H1 (cell line): ENCODE data around the gene NR4A3. TPM values are rescaled to one million over a fixed set of nuclear protein-coding genes. Genes with fewer than 3 reads are reported as not detected.

Experiments
- CTCF ChIA-PET: fragments of 300-600 bp; sonication (Branson Sonifier 250); formaldehyde crosslinking; loops from one replicate; lab custom pipeline; 2021; ENCODE audit not compliant: partially characterized antibody; lab: Charles Lee
- POLR2A ChIA-PET: fragments of 300-600 bp; sonication (Branson Sonifier 250); formaldehyde crosslinking; loops from one replicate; lab custom pipeline; 2021; ENCODE audit warnings: inconsistent platforms; ENCODE audit not compliant: partially characterized antibody; lab: Charles Lee
- DNase-seq, 2 experiments: peaks; one replicate each; pipeline versions ENCODE4 v3.0.0 to v3.0.0-alpha.2; 2010 to 2022; ENCODE audit warnings: low spot score in 2 of 2, low read depth in 1 of 2, mixed read lengths in 1 of 2
- FAIRE-seq: peaks from 2 replicates; lab custom pipeline; 2011; peaks lifted over from hg19 to GRCh38; lab: Jason Lieb, UNC
- H2AFZ ChIP-seq: 2 replicates; pipeline ENCODE4 v1.8.1; 2012; ENCODE audit warnings: low read length, inconsistent platforms
- H2AK5ac ChIP-seq: 2 replicates; pipeline ENCODE4 v1.6.1; 2013; ENCODE audit warnings: low read depth, low read length
- H2BK120ac ChIP-seq: replicated peaks from 2 replicates; pipeline ENCODE3; 2013; ENCODE audit warnings: low read depth, low read length, inconsistent platforms
- H2BK12ac ChIP-seq: 2 replicates; pipeline ENCODE4 v1.6.1; 2013; ENCODE audit warnings: low read depth, low read length
- H2BK15ac ChIP-seq: 2 replicates; pipeline ENCODE4 v1.6.1; 2013; ENCODE audit warnings: low read length
- H2BK20ac ChIP-seq: 2 replicates; pipeline ENCODE4 v1.6.1; 2013; ENCODE audit warnings: low read length
- H2BK5ac ChIP-seq: 2 replicates; pipeline ENCODE4 v1.6.1; 2013; ENCODE audit warnings: low read depth, low read length
- H3K14ac ChIP-seq: 2 replicates; pipeline ENCODE4 v1.6.1; 2013; ENCODE audit warnings: inconsistent platforms; ENCODE audit not compliant: insufficient read length
- H3K18ac ChIP-seq: 2 replicates; pipeline ENCODE4 v1.6.1; 2013; ENCODE audit warnings: low read length; ENCODE audit errors: extremely low read depth
- H3K23ac ChIP-seq: 2 replicates; pipeline ENCODE4 v1.6.1; 2013; ENCODE audit warnings: inconsistent platforms; ENCODE audit not compliant: insufficient read length
- H3K23me2 ChIP-seq: 2 replicates; pipeline ENCODE4 v1.6.1; 2013; ENCODE audit warnings: low read depth, low read length
- H3K27ac ChIP-seq: 2 replicates; pipeline ENCODE4 v1.6.1; 2011; ENCODE audit warnings: low read depth, low read length, inconsistent platforms
- H3K27me3 ChIP-seq, 4 experiments: replicated peaks in 1 of 4; 1 replicate in 1 of 4; 2 replicates in 3 of 4; pipeline versions ENCODE4 v1.6.1 to v1.8.1; 2011 to 2013; ENCODE audit warnings: low read length in 3 of 4, mild to moderate bottlenecking in 3 of 4, inconsistent platforms in 2 of 4, mixed read lengths in 2 of 4, moderate library complexity in 1 of 4; ENCODE audit not compliant: control insufficient read depth in 3 of 4, insufficient read depth in 3 of 4; ENCODE audit errors: extremely low read depth in 1 of 4
- H3K36me3 ChIP-seq, 4 experiments: 2 replicates each; pipeline versions ENCODE4 v1.6.1 to v1.8.1; 2011 to 2013; ENCODE audit warnings: mild to moderate bottlenecking in 4 of 4, low read length in 3 of 4, moderate library complexity in 2 of 4, control low read depth in 1 of 4, inconsistent platforms in 1 of 4; ENCODE audit not compliant: insufficient read depth in 4 of 4, control insufficient read depth in 2 of 4
- H3K4ac ChIP-seq: replicated peaks from 2 replicates; pipeline ENCODE3; 2013; ENCODE audit warnings: low read length, low read depth, mixed read lengths, inconsistent platforms; ENCODE audit not compliant: insufficient read length
- H3K4me1 ChIP-seq, 4 experiments: replicated peaks in 1 of 4; 1 replicate in 1 of 4; 2 replicates in 3 of 4; pipeline versions ENCODE4 v1.6.1 to v1.8.1; 2011 to 2013; ENCODE audit warnings: low read length in 3 of 4, inconsistent platforms in 2 of 4, mixed read lengths in 1 of 4; ENCODE audit not compliant: insufficient read depth in 4 of 4, control insufficient read depth in 3 of 4
- H3K4me2 ChIP-seq, 2 experiments: 2 replicates each; pipeline versions ENCODE4 v1.6.1 to v1.8.1; 2011 to 2013; ENCODE audit warnings: low read depth in 2 of 2, low read length in 2 of 2, control low read depth in 1 of 2, inconsistent platforms in 1 of 2, mild to moderate bottlenecking in 1 of 2; ENCODE audit not compliant: insufficient read depth in 1 of 2
- H3K4me3 ChIP-seq, 4 experiments: fragments of 200-600, 300-600 bp in 1 of 4; sonication (generic), shearing (Covaris generic), sonication (Bioruptor Twin) in 1 of 4; 2 replicates each; pipeline versions ENCODE4 v1.5.1 to v1.8.1; 2011 to 2016; ENCODE audit warnings: low read length in 4 of 4, low read depth in 3 of 4, control low read depth in 2 of 4, inconsistent platforms in 2 of 4, mild to moderate bottlenecking in 2 of 4, mixed read lengths in 1 of 4, moderate library complexity in 1 of 4; ENCODE audit not compliant: insufficient read depth in 2 of 4; ENCODE audit errors: extremely low read depth in 1 of 4
- H3K56ac ChIP-seq: replicated peaks from 2 replicates; pipeline ENCODE3; 2013; ENCODE audit warnings: low read depth, mild to moderate bottlenecking, mixed read lengths, low read length, inconsistent platforms; ENCODE audit not compliant: insufficient read length
- H3K79me1 ChIP-seq: 2 replicates; pipeline ENCODE4 v1.6.1; 2013; ENCODE audit warnings: low read depth, low read length, control low read depth
- H3K79me2 ChIP-seq, 2 experiments: 2 replicates each; pipeline versions ENCODE4 v1.6.1 to v1.8.1; 2012 to 2013; ENCODE audit warnings: low read length in 2 of 2, mild to moderate bottlenecking in 2 of 2, inconsistent platforms in 1 of 2; ENCODE audit not compliant: insufficient read depth in 2 of 2, control insufficient read depth in 1 of 2
- H3K9ac ChIP-seq, 4 experiments: replicated peaks in 1 of 4; 1 replicate in 1 of 4; 2 replicates in 3 of 4; pipeline versions ENCODE4 v1.6.1 to v1.8.1; 2011 to 2013; ENCODE audit warnings: low read depth in 3 of 4, low read length in 3 of 4, control low read depth in 2 of 4, mild to moderate bottlenecking in 2 of 4, moderate library complexity in 2 of 4, inconsistent platforms in 1 of 4; ENCODE audit errors: extremely low read depth in 1 of 4
- H3K9me3 ChIP-seq, 2 experiments: 2 replicates each; pipeline versions ENCODE4 v1.6.1 to v1.8.1; 2012 to 2013; ENCODE audit warnings: mild to moderate bottlenecking in 2 of 2, moderate library complexity in 2 of 2, control low read depth in 1 of 2, inconsistent platforms in 1 of 2, low read depth in 1 of 2, low read length in 1 of 2, mixed read lengths in 1 of 2; ENCODE audit not compliant: insufficient read depth in 2 of 2
- H4K20me1 ChIP-seq, 2 experiments: replicated peaks in 1 of 2; 2 replicates each; pipeline versions ENCODE3 to v1.8.1; 2011 to 2013; ENCODE audit warnings: inconsistent platforms in 2 of 2, low read length in 2 of 2, mild to moderate bottlenecking in 1 of 2; ENCODE audit not compliant: insufficient read depth in 2 of 2, control insufficient read depth in 1 of 2
- H4K5ac ChIP-seq: 2 replicates; pipeline ENCODE4 v1.6.1; 2013; ENCODE audit warnings: low read length, low read depth, mixed read lengths, inconsistent platforms; ENCODE audit not compliant: insufficient read length
- H4K8ac ChIP-seq: 2 replicates; pipeline ENCODE4 v1.8.0; 2013; ENCODE audit warnings: mild to moderate bottlenecking, moderate library complexity, low read length, inconsistent platforms; ENCODE audit not compliant: insufficient read depth; ENCODE audit errors: extremely low read depth
- H4K91ac ChIP-seq: replicated peaks from 2 replicates; pipeline ENCODE3; 2013; ENCODE audit warnings: low read length, mixed read lengths, inconsistent platforms; ENCODE audit not compliant: insufficient read length
- BCL11A ChIP-seq, 2 experiments: IDR thresholded peaks; one replicate each; pipeline ENCODE4 v1.6.1; 2011; ENCODE audit warnings: low read depth in 2 of 2, low read length in 2 of 2, mild to moderate bottlenecking in 2 of 2
- CEBPB ChIP-seq: IDR thresholded peaks from 2 replicates; pipeline ENCODE4 v1.6.1; 2012; ENCODE audit warnings: low read depth, low read length
- CHD1 ChIP-seq: IDR thresholded peaks from 2 replicates; pipeline ENCODE4 v1.6.1; 2012; ENCODE audit warnings: low read depth, low read length, improper control_type of control experiment
- EZH2 ChIP-seq: fragments of 200-600 bp; sonication (generic); IDR thresholded peaks from 2 replicates; pipeline ENCODE4 v1.7.1; 2012; ENCODE audit warnings: low read depth, mild to moderate bottlenecking, moderate library complexity, low read length, inconsistent platforms; ENCODE audit not compliant: severe bottlenecking
- GABPA ChIP-seq: IDR thresholded peaks from 2 replicates; pipeline ENCODE4 v1.6.1; 2011; ENCODE audit warnings: mild to moderate bottlenecking, low read length, moderate library complexity, borderline replicate concordance; ENCODE audit not compliant: insufficient read depth
- HDAC6 ChIP-seq: IDR thresholded peaks from one replicate; pipeline ENCODE4 v1.7.1; 2012; ENCODE audit warnings: low read depth, mild to moderate bottlenecking, inconsistent platforms, low read length, moderate library complexity
- POU5F1 ChIP-seq: IDR thresholded peaks from 2 replicates; pipeline ENCODE4 v1.6.1; 2011; ENCODE audit warnings: low read depth, mild to moderate bottlenecking, low read length, moderate library complexity
- RXRA ChIP-seq: IDR thresholded peaks from 2 replicates; pipeline ENCODE4 v1.6.1; 2011; ENCODE audit warnings: low read depth, mild to moderate bottlenecking, low read length, moderate library complexity; ENCODE audit not compliant: insufficient read depth
- SAP30 ChIP-seq: fragments of 300-600 bp; sonication (generic); IDR thresholded peaks from 2 replicates; pipeline ENCODE4 v1.7.1; 2012; ENCODE audit warnings: low read length, moderate library complexity, mild to moderate bottlenecking, inconsistent platforms; ENCODE audit not compliant: insufficient read depth, insufficient replicate concordance
- SIN3A ChIP-seq, 2 experiments: IDR thresholded peaks in 1 of 2; conservative IDR thresholded peaks in 1 of 2; 2 replicates each; pipeline ENCODE4 v1.6.1; 2011 to 2012; ENCODE audit warnings: low read length in 2 of 2, improper control_type of control experiment in 1 of 2, low read depth in 1 of 2, mild to moderate bottlenecking in 1 of 2
- SIX5 ChIP-seq: IDR thresholded peaks from 2 replicates; pipeline ENCODE4 v1.6.1; 2011; ENCODE audit warnings: mild to moderate bottlenecking, low read depth, low read length
- SP1 ChIP-seq: IDR thresholded peaks from 2 replicates; pipeline ENCODE4 v1.6.1; 2011; ENCODE audit warnings: low read depth, low read length
- SP2 ChIP-seq: IDR thresholded peaks from 2 replicates; pipeline ENCODE4 v1.6.1; 2012; ENCODE audit warnings: mild to moderate bottlenecking, low read length, inconsistent platforms
- WGBS, 2 experiments: shearing (Covaris generic) in 1 of 2; methylation state at CpG; one replicate each; pipeline versions ENCODE4 v1.1.6 to v1.1.7; 2013 to 2015; ENCODE audit warnings: low lambda C conversion rate in 2 of 2, mixed read lengths in 2 of 2, inconsistent platforms in 1 of 2, low coverage in 1 of 2, missing lambda C conversion rate in 1 of 2; ENCODE audit not compliant: insufficient replicate concordance in 2 of 2, insufficient coverage in 1 of 2, insufficient read length in 1 of 2; ENCODE audit errors: extremely low coverage in 1 of 2, missing lambda C conversion rate in 1 of 2; 5-methylcytosine and 5-hydroxymethylcytosine counted together
- polyA plus RNA-seq, 7 experiments: library from polyadenylated mRNA; depleted of rRNA in 3 of 7; stranded (reverse) in 5 of 7; unstranded in 2 of 7; fragments of >200 nt in 5 of 7; fragments of 200-250 nt in 2 of 7; gene quantifications; 1 replicate in 5 of 7; 2 replicates in 1 of 7; 4 replicates in 1 of 7; pipeline versions ENCODE4 v1.2.1 to v1.2.3, GENCODE V29; 2011 to 2013; ENCODE audit warnings: missing spikeins in 2 of 7, mixed read lengths in 2 of 7
- total RNA-seq: library from RNA; stranded (reverse); fragmentation: NEBNext Ultra II Directional; extraction: Animal tissue kit (Norgen Biotek cat#: 25700); gene quantifications from 2 replicates; pipeline ENCODE4 v1.2.1, GENCODE V29; 2021
- TF ChIP-seq, protein P1 (sequence below): IDR thresholded peaks from 2 replicates; pipeline ENCODE4 v1.6.1; 2012; ENCODE audit warnings: inconsistent platforms

NR4A3 gene
- total and polyA plus RNA-seq, 2 of the 8 experiments (the other 6 are each of a cell fraction or from before 2014, with no cell fraction given): 0.05 to 0.30 TPM

DNA sequence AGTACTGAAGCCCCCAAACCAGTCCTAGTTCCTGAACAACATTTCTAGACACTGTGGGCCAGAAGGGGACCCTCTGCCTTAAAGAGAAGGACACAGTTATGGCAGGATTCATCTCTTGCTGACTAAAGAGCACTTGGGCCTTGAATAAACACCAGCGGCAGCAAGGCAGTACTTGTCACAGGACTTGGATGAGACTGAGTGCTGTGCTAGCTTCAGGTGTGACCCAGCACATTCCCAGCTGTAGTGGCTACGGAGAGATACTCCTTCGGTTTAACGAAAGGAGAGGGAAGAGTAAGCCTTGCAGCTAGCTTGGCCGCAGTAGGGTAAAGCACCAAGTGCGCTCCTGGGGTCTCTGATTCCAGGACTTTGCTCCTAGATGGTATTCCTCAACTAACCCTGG is 73.8 kb downstream of the NR4A3 start:
- H2BK20ac ChIP-seq: no peak overlapping the region
- no peak overlapping the region for H3K18ac ChIP-seq
- H3K4me2 ChIP-seq: no peak overlapping the region
- ChIA-PET CTCF (interaction anchor here (0.5 to 1.6 kb wide), 4 partner anchors 11 to 71 kb away, joined by 3 to 5 read pairs (median 4); no protein-coding TSS in a partner anchor), POLR2A (interaction anchor here (1.4 kb wide), 1 partner anchor 12 kb away, joined by 3 read pairs; no protein-coding TSS in a partner anchor)
- H3K4me1 ChIP-seq: no peaks in the 10 kb centered on the region
- H4K91ac ChIP-seq: no peak overlapping the region
- H3K9me3 ChIP-seq: no peaks in the 10 kb centered on the region
- H2BK5ac ChIP-seq: no peak overlapping the region
- H3K79me1 ChIP-seq: no peaks in the 10 kb centered on the region
- H3K4ac ChIP-seq: no peak overlapping the region
- no peak overlapping the region for H2BK12ac ChIP-seq
- H2BK120ac ChIP-seq: no peak overlapping the region
- no peaks in the 10 kb centered on the region; a peak in 2 of 7 replicates for H3K27me3 ChIP-seq
- H3K4me3 ChIP-seq: no peak overlapping the region
- no peak overlapping the region for H2BK15ac ChIP-seq
- 91% methylated on average over 6 of the region's 6 CpGs; no CpG with 5 or more reads in 1 of the 2 experiments for WGBS, 2 experiments
- no peaks in the 10 kb centered on the region for H3K36me3 ChIP-seq
- no peaks in the 10 kb centered on the region for H3K23me2 ChIP-seq
- peak overlapping the region; percentile 82; the same call in 1 of the 2 replicates for H2AK5ac ChIP-seq
- no peak for FAIRE-seq
- no peaks in the 10 kb centered on the region for H4K20me1 ChIP-seq
- H3K79me2 ChIP-seq: no peaks in the 10 kb centered on the region
- H4K8ac ChIP-seq: no peak overlapping the region
- no peak overlapping the region for H2AFZ ChIP-seq
- H4K5ac ChIP-seq: no peak overlapping the region
- DNase-seq: no peak
- H3K9ac ChIP-seq: no peak overlapping the region
- no peak overlapping the region for H3K56ac ChIP-seq
- no peak overlapping the region for H3K23ac ChIP-seq
- H3K27ac ChIP-seq: no peak overlapping the region
- no peak overlapping the region for H3K14ac ChIP-seq
- no peak for TF ChIP-seq CHD1
- no peak for TF ChIP-seq POU5F1
- no peak for TF ChIP-seq BCL11A (IDR thresholded peaks at IDR 0.05; ENCODE audit: low read depth in 2 of 2, low read length in 2 of 2)
- TF ChIP-seq SIN3A (conservative IDR thresholded peaks at IDR 0.05 in 1 of 2, IDR thresholded peaks at IDR 0.05 in 1 of 2; ENCODE audit: low read depth in 1 of 2, low read length in 2 of 2): no peak
- no peak for TF ChIP-seq HDAC6
- TF ChIP-seq, protein P1, sequence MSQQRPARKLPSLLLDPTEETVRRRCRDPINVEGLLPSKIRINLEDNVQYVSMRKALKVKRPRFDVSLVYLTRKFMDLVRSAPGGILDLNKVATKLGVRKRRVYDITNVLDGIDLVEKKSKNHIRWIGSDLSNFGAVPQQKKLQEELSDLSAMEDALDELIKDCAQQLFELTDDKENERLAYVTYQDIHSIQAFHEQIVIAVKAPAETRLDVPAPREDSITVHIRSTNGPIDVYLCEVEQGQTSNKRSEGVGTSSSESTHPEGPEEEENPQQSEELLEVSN: no peak
- no peak for TF ChIP-seq EZH2
- no peak for TF ChIP-seq RXRA
- no peak for TF ChIP-seq SP1
- no peak for TF ChIP-seq SAP30
- TF ChIP-seq GABPA: no peak
- TF ChIP-seq SIX5: no peak
- TF ChIP-seq CEBPB: no peak
- TF ChIP-seq SP2: no peak
